Smooth muscle cell (in vitro differentiated cells): ENCODE data around the gene PDE1A. TPM values are rescaled to one million over a fixed set of nuclear protein-coding genes. Genes with fewer than 3 reads are reported as not detected.
A peak's percentile ranks its signal among the peaks of the same experiment; 100 is the strongest.

Source experiments
- DNase-seq: peaks from one replicate; lab custom pipeline; 2025; ENCODE audit not compliant: unreplicated experiment; lab: John Stamatoyannopoulos, UW
- H2AFZ ChIP-seq: fragments of 200-600 bp; sonication (generic); 2 replicates; pipeline ENCODE4 v1.6.0; 2016; ENCODE audit warnings: antibody characterized with exemption, low read depth, mild to moderate bottlenecking
- H3F3A ChIP-seq: fragments of 200-600 bp; sonication (generic); 2 replicates; pipeline ENCODE4 v1.6.0; 2017; ENCODE audit warnings: antibody characterized with exemption, low read depth
- H3K27ac ChIP-seq: fragments of 200-600 bp; sonication (generic); 2 replicates; pipeline ENCODE4 v1.5.1; 2016; ENCODE audit warnings: low read depth, mild to moderate bottlenecking
- H3K27me3 ChIP-seq: fragments of 200-600 bp; sonication (generic); 2 replicates; pipeline ENCODE4 v1.6.1; 2016; ENCODE audit warnings: low read depth, mild to moderate bottlenecking
- H3K36me3 ChIP-seq: fragments of 200-600 bp; sonication (generic); 2 replicates; pipeline ENCODE4 v1.5.1; 2016; ENCODE audit warnings: low read depth
- H3K4me1 ChIP-seq: fragments of 200-600 bp; sonication (generic); 2 replicates; pipeline ENCODE4 v1.5.1; 2016; ENCODE audit warnings: low read depth
- H3K4me2 ChIP-seq: fragments of 200-600 bp; sonication (generic); 2 replicates; pipeline ENCODE4 v1.6.0; 2016; ENCODE audit warnings: mild to moderate bottlenecking
- H3K4me3 ChIP-seq: fragments of 200-600 bp; sonication (generic); 2 replicates; pipeline ENCODE4 v1.5.1; 2016; ENCODE audit warnings: mild to moderate bottlenecking
- H3K79me2 ChIP-seq: fragments of 200-600 bp; sonication (generic); 2 replicates; pipeline ENCODE4 v1.6.0; 2016; ENCODE audit warnings: low read depth, mild to moderate bottlenecking
- H3K9ac ChIP-seq: fragments of 200-600 bp; sonication (generic); 2 replicates; pipeline ENCODE4 v1.6.0; 2016; ENCODE audit warnings: low read depth
- H3K9me3 ChIP-seq: fragments of 200-600 bp; sonication (generic); replicated peaks from 2 replicates; pipeline ENCODE4 v1.5.1; 2016; ENCODE audit warnings: low read depth
- H4K20me1 ChIP-seq: fragments of 200-600 bp; sonication (generic); 2 replicates; pipeline ENCODE4 v1.6.0; 2016; ENCODE audit warnings: low read depth
- WGBS: methylation state at CpG from one replicate; pipeline ENCODE4 v1.1.7; 2016; ENCODE audit warnings: low lambda C conversion rate; 5-methylcytosine and 5-hydroxymethylcytosine counted together
- polyA plus RNA-seq: library from polyadenylated mRNA; unstranded; fragments of >200 nt; fragmentation: Nextera tagmentation; extraction: Ambion mirVana; gene quantifications from 2 replicates; pipeline ENCODE4 v1.2.1, GENCODE V29; 2016
- total RNA-seq: library from RNA; depleted of rRNA; stranded (reverse); fragments of >200 nt; gene quantifications from 2 replicates; pipeline ENCODE4 v1.2.3, GENCODE V29; 2014
- TF ChIP-seq, protein P1 (sequence below): fragments of 200-600 bp; sonication (generic); IDR thresholded peaks from 2 replicates; pipeline ENCODE4 v1.5.1; 2017; ENCODE audit warnings: borderline replicate concordance, mild to moderate bottlenecking, antibody characterized with exemption; ENCODE audit not compliant: insufficient read depth, poor library complexity, severe bottlenecking

Gene PDE1A
- total and polyA plus RNA-seq, 2 experiments from 2014 or later, result 0.58 to 0.96 TPM

DNA sequence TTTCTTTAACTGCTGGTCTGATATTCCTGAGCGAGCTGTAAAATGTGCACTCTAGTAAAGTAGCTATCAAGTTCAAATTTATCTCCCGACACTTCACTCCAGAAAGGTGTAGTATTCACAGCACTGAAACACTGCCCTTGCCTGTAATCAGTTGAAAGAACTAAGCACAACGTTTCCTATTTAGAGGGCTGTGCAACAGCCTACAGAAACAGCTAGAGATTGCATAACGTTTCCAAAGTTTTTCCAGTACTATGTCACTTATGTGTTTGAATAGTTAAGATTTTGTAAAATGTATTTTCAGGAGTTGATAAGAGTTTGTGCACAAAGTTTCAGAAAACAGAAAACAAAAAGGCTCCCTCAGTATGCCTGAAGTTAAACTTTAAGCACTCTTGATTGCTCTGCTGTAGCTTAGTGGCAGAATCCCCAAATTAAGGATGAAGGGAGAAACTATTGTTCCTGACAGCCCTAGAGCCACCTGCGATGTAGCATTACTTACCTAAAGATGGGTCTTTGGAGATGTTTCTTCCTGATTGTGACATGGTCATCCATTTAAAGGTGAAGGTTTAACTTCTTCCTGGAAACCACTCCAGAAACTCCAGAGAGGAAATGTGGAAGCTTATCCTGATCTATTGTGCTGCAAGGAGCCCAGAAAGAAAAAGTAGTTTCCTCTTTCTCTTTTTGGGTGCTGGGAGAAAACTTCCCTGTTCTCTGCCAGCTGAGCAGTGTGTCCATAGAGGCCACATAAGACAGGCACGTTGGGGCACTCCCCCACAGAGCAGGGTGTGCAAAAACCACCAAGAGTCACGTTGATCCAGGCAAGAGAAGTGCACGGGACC, 536 bp downstream of the PDE1A start:
- Histone ChIP-seq H4K20me1 (no peaks in the 10 kb centered on the region), H3K4me3 (peak overlapping the region; percentile 1), H3K9me3 (no peaks in the 10 kb centered on the region), H3K27ac (peak overlapping the region; percentile 3), H3F3A (no peaks in the 10 kb centered on the region), H3K9ac (no peak overlapping the region), H3K79me2 (no peaks in the 10 kb centered on the region), H2AFZ (peak overlapping the region; percentile 86), H3K4me1 (no peaks in the 10 kb centered on the region), H3K27me3 (no peaks in the 10 kb centered on the region), H3K4me2 (peak overlapping the region; percentile 74), H3K36me3 (no peaks in the 10 kb centered on the region)
- 54% methylated on average over 8 of the region's 8 CpGs for WGBS
- no peak for DNase-seq
- TF ChIP-seq, protein P1, sequence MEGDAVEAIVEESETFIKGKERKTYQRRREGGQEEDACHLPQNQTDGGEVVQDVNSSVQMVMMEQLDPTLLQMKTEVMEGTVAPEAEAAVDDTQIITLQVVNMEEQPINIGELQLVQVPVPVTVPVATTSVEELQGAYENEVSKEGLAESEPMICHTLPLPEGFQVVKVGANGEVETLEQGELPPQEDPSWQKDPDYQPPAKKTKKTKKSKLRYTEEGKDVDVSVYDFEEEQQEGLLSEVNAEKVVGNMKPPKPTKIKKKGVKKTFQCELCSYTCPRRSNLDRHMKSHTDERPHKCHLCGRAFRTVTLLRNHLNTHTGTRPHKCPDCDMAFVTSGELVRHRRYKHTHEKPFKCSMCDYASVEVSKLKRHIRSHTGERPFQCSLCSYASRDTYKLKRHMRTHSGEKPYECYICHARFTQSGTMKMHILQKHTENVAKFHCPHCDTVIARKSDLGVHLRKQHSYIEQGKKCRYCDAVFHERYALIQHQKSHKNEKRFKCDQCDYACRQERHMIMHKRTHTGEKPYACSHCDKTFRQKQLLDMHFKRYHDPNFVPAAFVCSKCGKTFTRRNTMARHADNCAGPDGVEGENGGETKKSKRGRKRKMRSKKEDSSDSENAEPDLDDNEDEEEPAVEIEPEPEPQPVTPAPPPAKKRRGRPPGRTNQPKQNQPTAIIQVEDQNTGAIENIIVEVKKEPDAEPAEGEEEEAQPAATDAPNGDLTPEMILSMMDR, result no peak

- Histone ChIP-seq H3F3A (no peaks in the 10 kb centered on the region), H3K27me3 (no peaks in the 10 kb centered on the region), H3K4me3 (no peak overlapping the region), H3K9ac (no peak overlapping the region), H4K20me1 (no peaks in the 10 kb centered on the region), H3K36me3 (no peaks in the 10 kb centered on the region), H3K27ac (no peak overlapping the region), H3K4me2 (peak overlapping the region; percentile 47), H2AFZ (no peak overlapping the region), H3K4me1 (no peaks in the 10 kb centered on the region), H3K79me2 (no peaks in the 10 kb centered on the region), H3K9me3 (no peaks in the 10 kb centered on the region)
- no peak for DNase-seq
- TF ChIP-seq, protein P1, result no peak
- 66% methylated on average over 3 of the region's 3 CpGs for WGBS
These were observed 4.0 kb downstream of the PDE1A start for GRCh38 chr2:182422864-182423263.

DNA sequence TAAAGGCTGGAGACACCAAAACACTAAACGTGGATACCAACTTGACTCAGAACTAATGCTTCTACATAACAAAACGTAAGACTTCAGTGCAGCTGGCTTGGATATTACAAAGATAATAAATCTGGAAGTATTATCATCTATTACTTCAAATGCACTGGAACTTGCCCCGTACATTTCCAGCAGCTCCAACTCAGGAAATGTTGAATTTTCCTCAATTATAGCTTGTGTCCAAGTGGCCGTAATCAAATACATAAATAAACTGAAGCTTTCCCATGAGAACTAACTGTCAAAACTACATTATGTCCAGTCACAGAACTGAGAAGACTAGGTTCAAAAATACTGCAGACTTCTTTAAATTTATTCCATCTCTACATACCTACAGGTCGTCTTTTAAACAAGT, 6.2 kb downstream of the PDE1A start:
- Histone ChIP-seq H3K27me3 (no peaks in the 10 kb centered on the region), H3K36me3 (no peaks in the 10 kb centered on the region), H4K20me1 (no peaks in the 10 kb centered on the region), H3K9ac (no peak overlapping the region), H3K9me3 (no peaks in the 10 kb centered on the region), H3K4me3 (no peak overlapping the region), H2AFZ (no peak overlapping the region), H3K79me2 (no peaks in the 10 kb centered on the region), H3F3A (no peaks in the 10 kb centered on the region), H3K4me2 (no peak overlapping the region), H3K27ac (no peak overlapping the region), H3K4me1 (no peaks in the 10 kb centered on the region)
- TF ChIP-seq, protein P1, result no peak
- DNase-seq, result no peak
- 86% methylated on average over 5 of the region's 5 CpGs for WGBS

- TF ChIP-seq, protein P1, result no peak
- Histone ChIP-seq H3K27me3 (no peaks in the 10 kb centered on the region), H3K4me3 (no peak overlapping the region), H3K79me2 (no peaks in the 10 kb centered on the region), H3K36me3 (no peaks in the 10 kb centered on the region), H3K4me2 (no peak overlapping the region), H3K27ac (no peak overlapping the region), H3K9ac (no peak overlapping the region), H3K4me1 (no peaks in the 10 kb centered on the region), H2AFZ (no peak overlapping the region), H4K20me1 (no peaks in the 10 kb centered on the region), H3F3A (no peaks in the 10 kb centered on the region), H3K9me3 (no peaks in the 10 kb centered on the region)
- WGBS, result 94% methylated on average over 5 of the region's 5 CpGs
- no peak for DNase-seq
These were observed 10.0 kb downstream of the PDE1A start for GRCh38 chr2:182416861-182417260.
